PC-3 (cell line): ENCODE data around the gene PTGER4. TPM values are rescaled to one million over a fixed set of nuclear protein-coding genes. Genes with fewer than 3 reads are reported as not detected.

ENCODE experiments used
- ATAC-seq: fragments of 200-7000 bp; cut with Tn5 transposase; 2 replicates; pipeline ENCODE4 v1.9.1; 2020; ENCODE audit warnings: mild to moderate bottlenecking, moderate library complexity
- BruUV-seq: library from RNA; stranded (reverse); fragments of 400-500 nt; replicated peaks from 2 replicates; lab custom pipeline; 2021; lab: Mats Ljungman, UMichigan
- CTCF ChIA-PET: fragments of 300-600 bp; sonication (Branson Sonifier 250); formaldehyde crosslinking; loops from one replicate; lab custom pipeline; 2022; ENCODE audit warnings: antibody characterized with exemption; lab: Charles Lee
- POLR2A ChIA-PET: fragments of 300-600 bp; sonication (Branson Sonifier 250); formaldehyde crosslinking; loops from one replicate; lab custom pipeline; 2022; ENCODE audit warnings: antibody characterized with exemption; ENCODE audit not compliant: unreplicated experiment; lab: Charles Lee
- DNase-seq: peaks from one replicate; pipeline ENCODE4 v3.0.0-alpha.2; 2015
- H2AFZ ChIP-seq: fragments of 300-600 bp; sonication (generic); 2 replicates; pipeline ENCODE4 v1.6.0; 2016; ENCODE audit warnings: antibody characterized with exemption, low read length
- H3F3A ChIP-seq: fragments of 300-600 bp; sonication (generic); one replicate; pipeline ENCODE4 v1.6.0; 2017; ENCODE audit warnings: antibody characterized with exemption, low read length, control low read depth, mild to moderate bottlenecking; ENCODE audit not compliant: unreplicated experiment
- H3K27ac ChIP-seq: fragments of 300-600 bp; sonication (generic); 2 replicates; pipeline ENCODE4 v1.5.1; 2016; ENCODE audit warnings: mild to moderate bottlenecking, low read length
- H3K27me3 ChIP-seq: fragments of 300-600 bp; sonication (generic); 2 replicates; pipeline ENCODE4 v1.6.1; 2016; ENCODE audit warnings: low read length, mixed read lengths
- H3K36me3 ChIP-seq: fragments of 300-600 bp; sonication (generic); 2 replicates; pipeline ENCODE4 v1.6.1; 2016; ENCODE audit warnings: low read depth, mixed run types, low read length, mixed read lengths
- H3K4me1 ChIP-seq: fragments of 300-600 bp; sonication (generic); 2 replicates; pipeline ENCODE4 v1.5.1; 2016; ENCODE audit warnings: low read length; ENCODE audit not compliant: insufficient read depth
- H3K4me2 ChIP-seq: fragments of 300-600 bp; sonication (generic); 2 replicates; pipeline ENCODE4 v1.6.0; 2016; ENCODE audit warnings: low read length
- H3K4me3 ChIP-seq: fragments of 300-600 bp; sonication (generic); 2 replicates; pipeline ENCODE4 v1.5.1; 2016; ENCODE audit warnings: mild to moderate bottlenecking, low read length, mixed read lengths
- H3K79me2 ChIP-seq: fragments of 300-600 bp; sonication (generic); 2 replicates; pipeline ENCODE4 v1.6.1; 2017; ENCODE audit warnings: low read length, mixed read lengths
- H3K9ac ChIP-seq: fragments of 300-600 bp; sonication (generic); 2 replicates; pipeline ENCODE4 v1.6.0; 2016; ENCODE audit warnings: mild to moderate bottlenecking, low read length
- H3K9me2 ChIP-seq: fragments of 300-600 bp; sonication (generic); replicated peaks from 2 replicates; pipeline ENCODE4 v1.6.1; 2016; ENCODE audit warnings: mixed run types, low read length, mixed read lengths
- H3K9me3 ChIP-seq: fragments of 300-600 bp; sonication (generic); 2 replicates; pipeline ENCODE4 v1.6.1; 2016; ENCODE audit warnings: low read length, mixed read lengths
- H4K20me1 ChIP-seq: fragments of 300-600 bp; sonication (generic); 2 replicates; pipeline ENCODE4 v1.6.1; 2016; ENCODE audit warnings: low read length, mixed read lengths
- CTCF ChIP-seq: fragments of 300-600 bp; sonication (generic); conservative IDR thresholded peaks from 2 replicates; pipeline ENCODE4 v1.5.1; 2017; ENCODE audit warnings: antibody characterized with exemption, low read depth, mild to moderate bottlenecking, low read length
- EZH2 ChIP-seq: fragments of 300-600 bp; sonication (generic); IDR thresholded peaks from one replicate; pipeline ENCODE4 v1.6.1; 2017; ENCODE audit warnings: antibody characterized with exemption, mild to moderate bottlenecking, low read length; ENCODE audit not compliant: unreplicated experiment
- EZH2phosphoT487 ChIP-seq: fragments of 300-600 bp; sonication (generic); IDR thresholded peaks from 2 replicates; pipeline ENCODE4 v1.6.1; 2018; ENCODE audit warnings: mild to moderate bottlenecking, antibody characterized with exemption, low read length, borderline replicate concordance
- intact Hi-C: fragments of 100-400 bp; cut with micrococcal nuclease; formaldehyde crosslinking; loops from 2 replicates; pipeline ENCODE4 v1.9.0; 2023
- total RNA-seq: library from RNA; depleted of rRNA; stranded (reverse); fragments of >200 nt; gene quantifications from 2 replicates; pipeline ENCODE4 v1.2.3, GENCODE V29; 2014

PTGER4 gene
- total RNA-seq, 1 experiment from 2014 or later: 49.5 TPM

- intact Hi-C loops: no loop called here
- POLR2A ChIA-PET: no interaction called here
Measured at GRCh38 chr5:40651201-40651600, 28.5 kb upstream of the PTGER4 start.

GRCh38 chr5:40652441-40653220 lies 27.1 kb upstream of the PTGER4 start:
- H3K9me3 ChIP-seq: no peaks in the 10 kb centered on the region
- H3K9ac ChIP-seq: no peak overlapping the region
- H3K4me1 ChIP-seq: no peaks in the 10 kb centered on the region; the same call in 1 of the 2 replicates
- intact Hi-C loops: no loop called here
- no TSS peak for BruUV-seq
- no peaks in the 10 kb centered on the region for H4K20me1 ChIP-seq
- DNase-seq: no peak
- no peaks in the 10 kb centered on the region for H3F3A ChIP-seq
- no peak overlapping the region for H3K4me3 ChIP-seq
- no peak overlapping the region for H3K27ac ChIP-seq
- no peak for TF ChIP-seq EZH2
- no peak for TF ChIP-seq EZH2phosphoT487
- TF ChIP-seq CTCF: no peak
- H2AFZ ChIP-seq: no peak overlapping the region
- ChIA-PET POLR2A (no interaction called here), CTCF (no interaction called here)
- H3K79me2 ChIP-seq: no peaks in the 10 kb centered on the region
- no peaks in the 10 kb centered on the region for H3K9me2 ChIP-seq
- no peaks in the 10 kb centered on the region for H3K27me3 ChIP-seq
- no peak for ATAC-seq
- H3K4me2 ChIP-seq: no peak overlapping the region
- no peaks in the 10 kb centered on the region for H3K36me3 ChIP-seq

More at GRCh38 chr5:40651201-40651600, 28.5 kb upstream of the PTGER4 start:
- no peaks in the 10 kb centered on the region for H3F3A ChIP-seq
- no peak for ATAC-seq
- no peak for TF ChIP-seq EZH2
- TF ChIP-seq EZH2phosphoT487: no peak
- no peak for TF ChIP-seq CTCF
- no peak overlapping the region for H3K9ac ChIP-seq
- H3K4me1 ChIP-seq: peaks cover 3% of the 10 kb centered on the region; the same call in 1 of the 2 replicates
- no peaks in the 10 kb centered on the region for H3K9me2 ChIP-seq
- no peak overlapping the region for H2AFZ ChIP-seq
- H3K27ac ChIP-seq: no peak overlapping the region
- H3K36me3 ChIP-seq: no peaks in the 10 kb centered on the region
- H3K9me3 ChIP-seq: no peaks in the 10 kb centered on the region
- DNase-seq: no peak
- no peaks in the 10 kb centered on the region for H3K79me2 ChIP-seq
- H4K20me1 ChIP-seq: no peaks in the 10 kb centered on the region
- H3K4me2 ChIP-seq: no peak overlapping the region
- CTCF ChIA-PET: no interaction called here
- BruUV-seq: no TSS peak
- no peaks in the 10 kb centered on the region for H3K27me3 ChIP-seq
- H3K4me3 ChIP-seq: no peak overlapping the region
